Medulla oblongata (tissue), 1 donor: ENCODE data around the gene SSC4D.

Experiments
- DNase-seq: peaks from one replicate; pipeline ENCODE4 v3.0.0-alpha.2; 2015; ENCODE audit errors: extremely low spot score

Gene SSC4D

DNA sequence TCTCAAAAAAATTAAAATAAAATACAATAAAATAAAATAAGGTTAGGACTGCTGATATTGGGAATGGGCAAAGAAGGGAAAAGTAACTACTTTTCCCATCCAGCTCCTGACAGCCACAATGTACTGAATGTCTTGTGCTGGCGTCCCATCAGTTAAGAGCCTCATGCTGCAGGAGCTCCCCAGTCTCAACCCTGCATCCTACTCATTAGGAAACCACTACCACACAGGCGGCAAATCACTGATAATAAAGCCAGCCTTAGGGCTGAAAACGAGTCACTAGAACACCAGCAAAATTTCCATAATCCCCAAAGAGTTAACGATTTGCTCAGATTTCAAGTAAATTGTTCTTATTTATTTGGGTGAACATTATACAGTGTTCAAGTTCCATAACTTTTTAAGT lies 55.0 kb downstream of the SSC4D start:
- no peak for DNase-seq

- no peak for DNase-seq
These were observed 55.8 kb downstream of the SSC4D start for GRCh38 chr7:76353744-76354143.

GRCh38 chr7:76352193-76352592 lies 57.3 kb downstream of the SSC4D start:
- no peak for DNase-seq

DNA sequence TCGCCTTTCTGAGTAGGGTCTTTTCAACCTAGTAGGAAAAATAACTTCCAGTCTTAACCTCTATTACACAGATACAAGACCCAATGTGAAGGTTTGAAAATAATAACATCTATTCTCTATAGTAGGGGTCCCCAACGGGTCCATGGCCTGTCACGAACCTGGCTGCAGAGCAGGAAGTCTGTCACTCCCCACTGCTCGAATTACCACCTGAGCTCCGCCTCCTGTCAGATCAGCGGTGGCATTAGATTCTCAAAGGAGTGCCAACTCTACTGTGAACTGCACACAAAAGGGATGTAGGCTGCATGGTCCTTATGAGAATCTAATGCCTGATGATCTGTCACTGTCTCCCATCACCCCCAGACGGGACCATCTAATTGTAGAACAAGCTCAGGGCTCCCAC lies 58.1 kb downstream of the SSC4D start:
- DNase-seq = no peak

GRCh38 chr7:76349313-76349885 lies 60.1 kb downstream of the SSC4D start:
- no peak for DNase-seq

DNA sequence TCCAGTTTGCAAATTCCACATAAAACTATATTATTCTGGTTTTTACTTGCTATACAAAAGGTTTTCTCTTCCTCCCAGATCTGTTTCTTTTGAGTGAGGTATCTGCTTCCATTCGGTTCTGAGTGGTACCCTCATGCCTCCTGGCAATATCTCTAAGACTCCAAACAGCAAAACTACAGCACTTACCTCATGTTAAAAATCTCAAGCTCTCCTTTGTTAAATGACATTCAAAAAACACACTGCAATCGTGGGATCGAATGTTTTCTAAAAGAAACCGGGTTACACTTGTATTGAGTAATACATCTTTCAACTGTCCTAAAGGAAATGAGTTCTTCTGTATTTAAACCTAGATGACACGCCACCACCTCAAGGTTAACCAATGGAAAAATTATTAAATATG lies 61.8 kb downstream of the SSC4D start:
- no peak for DNase-seq

DNA sequence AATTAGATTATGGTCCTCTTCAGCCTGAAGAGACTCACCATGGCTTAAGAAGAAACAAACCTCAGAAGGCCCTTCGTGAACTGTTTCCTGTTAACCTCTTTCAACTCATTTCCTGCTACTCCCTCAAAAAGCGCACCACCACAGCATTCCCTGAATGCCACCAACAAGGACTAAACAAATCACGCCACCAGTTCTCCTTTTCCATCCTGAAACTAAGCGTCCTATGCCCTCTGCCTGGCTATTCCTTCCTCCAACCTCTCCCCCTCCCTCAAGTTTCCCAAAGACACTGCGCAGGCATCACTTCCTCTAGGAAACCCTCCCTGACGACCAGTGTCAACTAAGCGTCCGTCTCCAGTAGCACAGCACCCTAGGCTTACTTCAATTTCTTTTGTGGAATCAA lies 62.7 kb downstream of the SSC4D start:
- no peak for DNase-seq

GRCh38 chr7:76346097-76346496 lies 63.4 kb downstream of the SSC4D start:
- no peak for DNase-seq

DNA sequence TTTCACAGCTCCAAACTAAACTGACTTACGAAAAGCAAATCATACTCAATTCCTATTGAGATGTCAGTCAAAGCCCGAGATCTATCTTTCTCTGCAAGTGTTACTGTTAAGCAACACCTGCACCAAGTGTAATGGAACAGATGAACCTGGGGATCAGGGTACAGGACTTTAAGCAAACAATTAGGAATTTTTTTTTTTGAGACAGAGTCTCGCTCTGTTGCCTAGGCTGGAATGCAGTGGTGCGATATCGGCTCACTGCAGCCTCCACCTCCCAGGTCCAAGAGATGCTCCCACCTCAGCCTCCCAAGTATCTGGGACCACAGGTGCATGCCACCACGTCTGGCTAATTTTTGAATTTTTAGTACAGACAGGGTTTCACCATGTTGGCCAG lies 65.6 kb downstream of the SSC4D start:
- no peak for DNase-seq

DNA sequence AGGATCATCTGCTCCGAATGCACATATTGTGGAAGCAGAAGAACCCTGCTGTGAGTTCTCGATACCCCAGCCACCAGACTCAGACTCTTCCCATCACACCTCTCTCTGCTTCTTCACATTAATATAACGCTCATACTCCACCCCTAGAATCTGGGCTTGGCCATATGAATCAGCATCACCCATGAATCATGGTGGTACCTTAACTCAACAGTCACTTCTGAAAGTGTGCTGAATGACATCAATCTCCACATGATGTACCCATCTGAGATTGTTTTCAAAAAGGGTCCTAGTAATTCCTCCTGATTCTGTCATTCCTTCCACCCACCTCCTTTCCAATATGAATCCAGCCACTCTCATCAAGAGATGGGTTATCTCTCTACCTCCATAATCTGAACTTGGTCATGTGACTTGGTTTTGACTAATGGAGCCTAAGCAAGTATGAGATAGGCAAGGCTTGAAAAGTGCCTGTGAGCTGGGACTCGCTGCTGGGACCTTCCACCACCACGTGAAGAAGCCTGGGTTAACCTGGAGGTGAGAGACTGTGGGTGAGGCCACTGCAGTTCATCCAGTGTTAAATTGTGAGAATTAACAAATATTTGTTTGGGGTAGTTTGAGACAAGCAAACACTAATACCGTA lies 66.1 kb downstream of the SSC4D start:
- no peak for DNase-seq

GRCh38 chr7:76342222-76342621 lies 67.3 kb downstream of the SSC4D start:
- DNase-seq = no peak

GRCh38 chr7:76340617-76341131 lies 68.8 kb downstream of the SSC4D start:
- DNase-seq = no peak
